Keratinocyte (primary cell): ENCODE measurements around the gene SEMA7A. TPM values are rescaled to one million over a fixed set of nuclear protein-coding genes. Genes with fewer than 3 reads are reported as not detected.

Experiments
- DNase-seq: peaks from one replicate; pipeline ENCODE4 v3.0.0-alpha.2; 2011; ENCODE audit warnings: low read depth, missing footprints, low spot score
- FAIRE-seq: peaks from 2 replicates; lab custom pipeline; 2011; peaks lifted over from hg19 to GRCh38; lab: Jason Lieb, UNC
- H2AFZ ChIP-seq: 2 replicates; pipeline ENCODE4 v1.6.0; 2012; ENCODE audit warnings: low read length, control low read depth, inconsistent platforms; ENCODE audit not compliant: control insufficient read depth
- H3K27ac ChIP-seq: 2 replicates; pipeline ENCODE4 v1.5.1; 2011; ENCODE audit warnings: low read length; ENCODE audit not compliant: control insufficient read depth, insufficient read depth
- H3K27me3 ChIP-seq: 3 replicates; pipeline ENCODE4 v1.6.0; 2011; ENCODE audit warnings: low read length; ENCODE audit not compliant: control insufficient read depth, insufficient read depth; ENCODE audit errors: extremely low read depth
- H3K36me3 ChIP-seq, 2 experiments: 2 replicates in 1 of 2; 3 replicates in 1 of 2; pipeline ENCODE4 v1.5.1; 2011; ENCODE audit warnings: low read length in 2 of 2, mild to moderate bottlenecking in 1 of 2; ENCODE audit not compliant: control insufficient read depth in 2 of 2, insufficient read depth in 2 of 2; ENCODE audit errors: extremely low read depth in 1 of 2
- H3K4me1 ChIP-seq: 3 replicates; pipeline ENCODE4 v1.5.1; 2011; ENCODE audit warnings: low read length; ENCODE audit not compliant: control insufficient read depth, insufficient read depth; ENCODE audit errors: extremely low read depth
- H3K4me2 ChIP-seq: 3 replicates; pipeline ENCODE4 v1.6.0; 2011; ENCODE audit warnings: low read depth, low read length; ENCODE audit not compliant: control insufficient read depth, insufficient read depth; ENCODE audit errors: extremely low read depth
- H3K4me3 ChIP-seq, 3 experiments: fragments of 200-600 bp in 1 of 3; sonication (generic) in 1 of 3; 2 replicates in 2 of 3; 3 replicates in 1 of 3; pipeline ENCODE4 v1.5.1; 2011 to 2016; ENCODE audit warnings: low read length in 3 of 3, mild to moderate bottlenecking in 3 of 3, control low read depth in 2 of 3, inconsistent platforms in 1 of 3, low read depth in 1 of 3, mixed read lengths in 1 of 3, mixed run types in 1 of 3, moderate library complexity in 1 of 3; ENCODE audit not compliant: control insufficient read depth in 2 of 3, insufficient read depth in 2 of 3; ENCODE audit errors: extremely low read depth in 1 of 3
- H3K79me2 ChIP-seq: 2 replicates; pipeline ENCODE4 v1.6.0; 2012; ENCODE audit warnings: low read length; ENCODE audit not compliant: control insufficient read depth, insufficient read depth
- H3K9ac ChIP-seq: 3 replicates; pipeline ENCODE4 v1.6.0; 2011; ENCODE audit warnings: low read length; ENCODE audit not compliant: control insufficient read depth, insufficient read depth; ENCODE audit errors: extremely low read depth
- H3K9me1 ChIP-seq: 3 replicates; pipeline ENCODE4 v1.6.0; 2011; ENCODE audit warnings: low read length; ENCODE audit not compliant: control insufficient read depth, insufficient read depth; ENCODE audit errors: extremely low read depth
- H3K9me3 ChIP-seq: 2 replicates; pipeline ENCODE4 v1.5.1; 2012; ENCODE audit warnings: low read depth, low read length; ENCODE audit not compliant: control insufficient read depth
- H4K20me1 ChIP-seq: 3 replicates; pipeline ENCODE4 v1.6.0; 2011; ENCODE audit warnings: low read length; ENCODE audit not compliant: control insufficient read depth, insufficient read depth; ENCODE audit errors: extremely low read depth
- CTCF ChIP-seq, 3 experiments: IDR thresholded peaks in 1 of 3; conservative IDR thresholded peaks in 1 of 3; optimal IDR thresholded peaks in 1 of 3; 2 replicates in 2 of 3; 3 replicates in 1 of 3; pipeline versions ENCODE3 to v1.5.1; 2011; ENCODE audit warnings: low read length in 3 of 3, mild to moderate bottlenecking in 3 of 3, moderate library complexity in 2 of 3, control low read depth in 1 of 3, inconsistent platforms in 1 of 3; ENCODE audit not compliant: insufficient read depth in 2 of 3; ENCODE audit errors: extremely low read depth in 1 of 3
- EZH2 ChIP-seq: IDR thresholded peaks from one replicate; pipeline ENCODE4 v1.6.1; 2012; ENCODE audit warnings: inconsistent platforms, mild to moderate bottlenecking, low read length, moderate library complexity
- dilution Hi-C: fragments of 300-500 bp; cut with MboI; formaldehyde crosslinking; loops from one replicate; pipeline ENCODE4 v1.7.0; 2020; ENCODE audit warnings: low sequenced_read_pairs; ENCODE audit not compliant: extremely low pct_ligation_motif_present
- polyA plus RNA-seq, 5 experiments: library from polyadenylated mRNA; depleted of rRNA in 3 of 5; stranded (reverse) in 3 of 5; stranded (forward) in 1 of 5; unstranded in 1 of 5; fragments of >200 nt; gene quantifications; 1 replicate in 1 of 5; 2 replicates in 3 of 5; 3 replicates in 1 of 5; pipeline versions ENCODE4 v1.2.1 to v1.2.3, GENCODE V29; 2011 to 2012; ENCODE audit warnings: missing spikeins in 2 of 5, low read depth in 1 of 5, low replicate concordance in 1 of 5

The SEMA7A gene
- polyA plus RNA-seq, 1 donor (not counting 4 experiments of a cell fraction or from before 2014, with no cell fraction given): 8.0 TPM

- peak overlapping the region; percentile 68 for H3K4me2 ChIP-seq
- FAIRE-seq: no peak
- peaks cover 6% of the 10 kb centered on the region for H3K9me1 ChIP-seq
- H3K36me3 ChIP-seq: peaks cover 13 to 32% of the 10 kb centered on the region in 2 experiments
- no peaks in the 10 kb centered on the region for H3K9me3 ChIP-seq
- no peak overlapping the region for H2AFZ ChIP-seq
- peak overlapping the region; percentile 89 for H3K27ac ChIP-seq
- peaks cover 63% of the 10 kb centered on the region for H3K4me1 ChIP-seq
- peaks cover 99% of the 10 kb centered on the region for H3K79me2 ChIP-seq
- peak overlapping the region; percentile 63 for H3K9ac ChIP-seq
- H3K27me3 ChIP-seq: no peaks in the 10 kb centered on the region
- peaks cover 7% of the 10 kb centered on the region for H4K20me1 ChIP-seq
- TF ChIP-seq EZH2 (no peak), CTCF (optimal IDR thresholded peaks at IDR 0.05 in 1 of 3, IDR thresholded peaks at IDR 0.05 in 1 of 3, conservative IDR thresholded peaks at IDR 0.05 in 1 of 3; ENCODE audit: extremely low read depth in 1 of 3, insufficient read depth in 2 of 3, low read length in 3 of 3) (no peak)
- dilution Hi-C loops: no loop called here
- no peak for DNase-seq
- no peak overlapping the region for H3K4me3 ChIP-seq
These were observed 11.5 kb downstream of the SEMA7A start for GRCh38 chr15:74422265-74422651.

- peaks cover 2% of the 10 kb centered on the region for H4K20me1 ChIP-seq
- dilution Hi-C loops: no loop called here
- DNase-seq: no peak
These were observed 12.2 kb downstream of the SEMA7A start for GRCh38 chr15:74421302-74422245.

More at GRCh38 chr15:74421302-74422245, 12.2 kb downstream of the SEMA7A start:
- H3K9me1 ChIP-seq: peaks cover 3% of the 10 kb centered on the region
- no peak for TF ChIP-seq CTCF (optimal IDR thresholded peaks at IDR 0.05 in 1 of 3, IDR thresholded peaks at IDR 0.05 in 1 of 3, conservative IDR thresholded peaks at IDR 0.05 in 1 of 3; ENCODE audit: extremely low read depth in 1 of 3, insufficient read depth in 2 of 3, low read length in 3 of 3)
- TF ChIP-seq EZH2: no peak
- peaks cover 15 to 33% of the 10 kb centered on the region in 2 experiments for H3K36me3 ChIP-seq
- FAIRE-seq: no peak
- H3K27ac ChIP-seq: no peak overlapping the region
- no peak overlapping the region for H2AFZ ChIP-seq
- H3K9me3 ChIP-seq: no peaks in the 10 kb centered on the region
- H3K27me3 ChIP-seq: no peaks in the 10 kb centered on the region
- H3K9ac ChIP-seq: no peak overlapping the region
- peaks cover 57% of the 10 kb centered on the region for H3K4me1 ChIP-seq
- H3K4me2 ChIP-seq: no peak overlapping the region
- H3K4me3 ChIP-seq: no peak overlapping the region
- H3K79me2 ChIP-seq: peaks cover 99% of the 10 kb centered on the region
